WTC11 (cell line): ENCODE data around the gene KLF13. TPM values are rescaled to one million over a fixed set of nuclear protein-coding genes. Genes with fewer than 3 reads are reported as not detected.

ENCODE experiments used
- ATAC-seq: fragments of 200-7000 bp; cut with Tn5 transposase; 2 replicates; pipeline ENCODE4 v1.10.0; 2021; ENCODE audit warnings: mild to moderate bottlenecking, moderate library complexity
- CTCF ChIA-PET: fragments of 300-600 bp; sonication (Branson Sonifier 250); formaldehyde crosslinking; loops from one replicate; lab custom pipeline; 2021; ENCODE audit warnings: antibody characterized with exemption; lab: Charles Lee
- POLR2A ChIA-PET: fragments of 350-600 bp; sonication (Branson Sonifier 250); formaldehyde crosslinking; loops from one replicate; lab custom pipeline; 2021; ENCODE audit warnings: antibody characterized with exemption; lab: Charles Lee
- DNase-seq: peaks from one replicate; pipeline ENCODE4 v3.0.0; 2021; ENCODE audit warnings: low spot score
- H3K27ac Mint-ChIP-seq: 2 replicates; pipeline ENCODE4 v1.8.0; 2021; ENCODE audit warnings: mixed read lengths
- H3K27me3 Mint-ChIP-seq: 2 replicates; pipeline ENCODE4 v1.8.0; 2021; ENCODE audit warnings: low read depth, mild to moderate bottlenecking, moderate library complexity, mixed read lengths
- H3K36me3 Mint-ChIP-seq: 2 replicates; pipeline ENCODE4 v1.8.0; 2021; ENCODE audit warnings: mixed read lengths
- H3K4me1 Mint-ChIP-seq: 2 replicates; pipeline ENCODE4 v1.8.0; 2022; ENCODE audit warnings: mixed read lengths
- H3K4me3 Mint-ChIP-seq: 2 replicates; pipeline ENCODE4 v1.8.0; 2021; ENCODE audit warnings: mild to moderate bottlenecking, moderate library complexity, mixed read lengths
- H3K9me3 Mint-ChIP-seq: 2 replicates; pipeline ENCODE4 v1.8.0; 2021; ENCODE audit warnings: mixed read lengths
- ESRRA ChIP-seq: sonication (generic); formaldehyde crosslinking; IDR thresholded peaks from 2 replicates; pipeline ENCODE4 v1.8.1; 2022; ENCODE audit warnings: mild to moderate bottlenecking, missing genetic modification reagents, borderline replicate concordance
- FOXP4 ChIP-seq: sonication (generic); formaldehyde crosslinking; IDR thresholded peaks from 2 replicates; pipeline ENCODE4 v1.8.0; 2022; ENCODE audit warnings: mild to moderate bottlenecking, missing genetic modification reagents
- NFE2L1 ChIP-seq: sonication (generic); formaldehyde crosslinking; IDR thresholded peaks from 2 replicates; pipeline ENCODE4 v1.8.1; 2023; ENCODE audit warnings: missing genetic modification reagents
- NR2C2 ChIP-seq: sonication (generic); formaldehyde crosslinking; IDR thresholded peaks from 2 replicates; pipeline ENCODE4 v1.8.0; 2022; ENCODE audit warnings: mild to moderate bottlenecking, missing genetic modification reagents
- PRDM15 ChIP-seq: sonication (generic); formaldehyde crosslinking; IDR thresholded peaks from 2 replicates; pipeline ENCODE4 v1.8.0; 2022; ENCODE audit warnings: missing genetic modification reagents
- SMAD3 ChIP-seq: sonication (generic); formaldehyde crosslinking; IDR thresholded peaks from 2 replicates; pipeline ENCODE4 v1.8.0; 2022; ENCODE audit warnings: missing genetic modification reagents, mild to moderate bottlenecking, borderline replicate concordance
- SP1 ChIP-seq: sonication (generic); formaldehyde crosslinking; conservative IDR thresholded peaks from 2 replicates; pipeline ENCODE4 v1.8.1; 2022; ENCODE audit warnings: missing genetic modification reagents
- ZNF121 ChIP-seq: sonication (generic); formaldehyde crosslinking; IDR thresholded peaks from 2 replicates; pipeline ENCODE4 v1.8.0; 2023; ENCODE audit warnings: missing genetic modification reagents
- ZNF263 ChIP-seq: sonication (generic); formaldehyde crosslinking; IDR thresholded peaks from 2 replicates; pipeline ENCODE4 v1.8.1; 2022; ENCODE audit warnings: low read depth, mild to moderate bottlenecking, moderate library complexity, missing genetic modification reagents
- ZNF416 ChIP-seq: fragments of 250-450 bp; sonication (Bioruptor Pico); IDR thresholded peaks from 2 replicates; pipeline ENCODE4 v1.9.0; 2021; ENCODE audit warnings: mild to moderate bottlenecking, inconsistent platforms
- ZNF423 ChIP-seq: fragments of 250-450 bp; sonication (Bioruptor Pico); IDR thresholded peaks from 2 replicates; pipeline ENCODE4 v2.1.2; 2022; ENCODE audit warnings: mild to moderate bottlenecking, moderate library complexity
- total RNA-seq: library from RNA; stranded (reverse); gene quantifications from 3 replicates; pipeline ENCODE4 v1.2.3, GENCODE V29; 2021
- TF ChIP-seq, protein P1 (sequence below): sonication (generic); formaldehyde crosslinking; IDR thresholded peaks from 2 replicates; pipeline ENCODE4 v1.8.1; 2023; ENCODE audit warnings: mild to moderate bottlenecking, missing genetic modification reagents, borderline replicate concordance
- TF ChIP-seq, protein P2 (sequence below): fragments of 250-450 bp; sonication (Bioruptor Pico); IDR thresholded peaks from 2 replicates; pipeline ENCODE4 v1.9.0; 2021; ENCODE audit warnings: mild to moderate bottlenecking
- TF ChIP-seq, protein P3 (sequence below): sonication (generic); formaldehyde crosslinking; IDR thresholded peaks from 2 replicates; pipeline ENCODE4 v1.8.1; 2023; ENCODE audit warnings: mild to moderate bottlenecking, missing genetic modification reagents, moderate library complexity

KLF13 gene
- total RNA-seq, 1 experiment from 2014 or later = 38.1 TPM

DNA sequence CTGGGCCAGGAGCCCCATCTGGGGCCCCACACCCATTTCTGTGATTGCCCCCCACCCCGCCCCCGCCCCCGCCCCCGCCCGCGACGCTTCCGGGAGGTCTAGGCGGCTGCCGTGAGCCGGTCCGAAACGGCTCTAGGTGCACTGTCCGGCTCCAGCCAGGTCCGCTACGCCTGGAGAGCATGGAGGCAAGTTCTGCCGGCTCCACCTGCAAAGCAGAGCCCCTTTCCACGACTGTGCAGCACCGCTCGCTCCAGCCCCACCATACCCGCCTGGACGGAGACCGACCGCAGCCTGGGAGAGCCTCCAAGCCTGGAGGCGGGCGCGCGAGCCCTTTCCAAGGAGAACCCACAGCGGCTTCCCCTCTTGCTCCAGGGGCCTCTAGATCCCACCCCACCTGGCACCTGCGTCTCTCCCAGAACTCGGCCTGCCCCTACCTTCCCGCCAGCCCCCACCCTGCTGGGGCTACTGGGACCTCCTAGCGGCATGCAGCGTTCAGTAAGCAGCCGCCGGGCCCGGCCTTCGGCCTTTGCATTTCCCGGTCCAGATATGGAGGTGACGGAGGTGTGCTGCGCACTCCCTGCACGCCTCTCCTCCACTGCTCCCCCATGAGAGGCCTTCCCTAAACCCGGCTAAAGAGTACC is 66.2 kb downstream of the KLF13 start:
- CTCF ChIA-PET = interaction anchor here (0.8 to 1.7 kb wide), 7 partner anchors 26 to 178 kb away, joined by 3 to 16 read pairs (median 5); partner anchors contain the start of gene KLF13
- DNase-seq (no peak), ATAC-seq (peak; percentile 9)
- Mint-ChIP-seq H3K4me3 (peak overlapping the region; percentile 83), H3K27me3 (peaks cover 35% of the 10 kb centered on the region), H3K36me3 (peaks cover 7% of the 10 kb centered on the region), H3K9me3 (peaks cover 15% of the 10 kb centered on the region), H3K27ac (no peak overlapping the region), H3K4me1 (peaks cover 27% of the 10 kb centered on the region)
- POLR2A ChIA-PET = interaction anchor here (1.0 to 1.4 kb wide), 2 partner anchors 62 to 67 kb away, joined by 3 to 4 read pairs; partner anchors contain the start of gene KLF13
- no peak for TF ChIP-seq NFE2L1
- 0 out of 2 replicates have a peak, but pooled peaks have one; percentile 14 for TF ChIP-seq FOXP4 (CRISPR knock-in tag)

DNA sequence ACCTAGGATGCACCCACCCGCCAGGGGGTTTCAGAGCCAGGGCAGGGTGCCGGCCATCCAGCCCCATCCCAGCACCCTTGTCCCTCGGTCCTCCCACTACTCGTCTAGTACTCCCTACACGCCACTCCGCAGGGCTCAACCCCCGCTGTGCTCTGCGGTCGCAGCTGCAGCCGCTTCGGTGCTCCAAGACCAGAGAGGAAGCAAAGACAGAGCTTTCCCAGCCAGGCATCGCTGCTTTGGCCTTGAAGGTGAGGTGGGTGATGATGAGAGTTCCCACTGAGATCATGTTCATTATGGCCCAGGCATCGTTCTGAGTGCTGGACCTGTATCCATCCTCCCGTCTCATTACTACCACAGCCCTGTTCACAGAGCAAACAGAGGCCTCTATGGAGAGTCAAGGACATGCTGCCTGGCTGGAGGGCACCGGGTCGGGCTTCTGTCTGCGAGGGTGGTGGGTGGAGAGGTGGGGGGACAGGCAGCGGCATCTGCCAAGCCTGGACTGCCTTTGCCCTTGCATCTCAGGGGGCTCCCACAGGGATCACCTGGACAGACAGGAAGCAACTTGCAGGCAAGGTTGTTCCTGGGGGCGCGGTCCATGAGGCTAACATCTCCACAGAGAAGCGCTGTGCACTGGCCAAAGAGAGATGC is 66.9 kb downstream of the KLF13 start:
- Mint-ChIP-seq H3K27ac (no peak overlapping the region), H3K27me3 (peaks cover 35% of the 10 kb centered on the region), H3K36me3 (peaks cover 7% of the 10 kb centered on the region), H3K9me3 (peaks cover 15% of the 10 kb centered on the region), H3K4me3 (peak overlapping the region; percentile 83), H3K4me1 (peaks cover 33% of the 10 kb centered on the region)
- TF ChIP-seq, protein P1, sequence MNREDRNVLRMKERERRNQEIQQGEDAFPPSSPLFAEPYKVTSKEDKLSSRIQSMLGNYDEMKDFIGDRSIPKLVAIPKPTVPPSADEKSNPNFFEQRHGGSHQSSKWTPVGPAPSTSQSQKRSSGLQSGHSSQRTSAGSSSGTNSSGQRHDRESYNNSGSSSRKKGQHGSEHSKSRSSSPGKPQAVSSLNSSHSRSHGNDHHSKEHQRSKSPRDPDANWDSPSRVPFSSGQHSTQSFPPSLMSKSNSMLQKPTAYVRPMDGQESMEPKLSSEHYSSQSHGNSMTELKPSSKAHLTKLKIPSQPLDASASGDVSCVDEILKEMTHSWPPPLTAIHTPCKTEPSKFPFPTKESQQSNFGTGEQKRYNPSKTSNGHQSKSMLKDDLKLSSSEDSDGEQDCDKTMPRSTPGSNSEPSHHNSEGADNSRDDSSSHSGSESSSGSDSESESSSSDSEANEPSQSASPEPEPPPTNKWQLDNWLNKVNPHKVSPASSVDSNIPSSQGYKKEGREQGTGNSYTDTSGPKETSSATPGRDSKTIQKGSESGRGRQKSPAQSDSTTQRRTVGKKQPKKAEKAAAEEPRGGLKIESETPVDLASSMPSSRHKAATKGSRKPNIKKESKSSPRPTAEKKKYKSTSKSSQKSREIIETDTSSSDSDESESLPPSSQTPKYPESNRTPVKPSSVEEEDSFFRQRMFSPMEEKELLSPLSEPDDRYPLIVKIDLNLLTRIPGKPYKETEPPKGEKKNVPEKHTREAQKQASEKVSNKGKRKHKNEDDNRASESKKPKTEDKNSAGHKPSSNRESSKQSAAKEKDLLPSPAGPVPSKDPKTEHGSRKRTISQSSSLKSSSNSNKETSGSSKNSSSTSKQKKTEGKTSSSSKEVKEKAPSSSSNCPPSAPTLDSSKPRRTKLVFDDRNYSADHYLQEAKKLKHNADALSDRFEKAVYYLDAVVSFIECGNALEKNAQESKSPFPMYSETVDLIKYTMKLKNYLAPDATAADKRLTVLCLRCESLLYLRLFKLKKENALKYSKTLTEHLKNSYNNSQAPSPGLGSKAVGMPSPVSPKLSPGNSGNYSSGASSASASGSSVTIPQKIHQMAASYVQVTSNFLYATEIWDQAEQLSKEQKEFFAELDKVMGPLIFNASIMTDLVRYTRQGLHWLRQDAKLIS (CRISPR knock-in tag) = no peak
- TF ChIP-seq ESRRA (no peak), NR2C2 (no peak), ZNF416 (no peak), ZNF423 (peak; percentile 34; the same call in 1 of the 2 replicates), SMAD3 (no peak), ZNF263 (CRISPR knock-in tag) (0 out of 2 replicates have a peak, but pooled peaks have one; percentile 19)
- TF ChIP-seq, protein P2, sequence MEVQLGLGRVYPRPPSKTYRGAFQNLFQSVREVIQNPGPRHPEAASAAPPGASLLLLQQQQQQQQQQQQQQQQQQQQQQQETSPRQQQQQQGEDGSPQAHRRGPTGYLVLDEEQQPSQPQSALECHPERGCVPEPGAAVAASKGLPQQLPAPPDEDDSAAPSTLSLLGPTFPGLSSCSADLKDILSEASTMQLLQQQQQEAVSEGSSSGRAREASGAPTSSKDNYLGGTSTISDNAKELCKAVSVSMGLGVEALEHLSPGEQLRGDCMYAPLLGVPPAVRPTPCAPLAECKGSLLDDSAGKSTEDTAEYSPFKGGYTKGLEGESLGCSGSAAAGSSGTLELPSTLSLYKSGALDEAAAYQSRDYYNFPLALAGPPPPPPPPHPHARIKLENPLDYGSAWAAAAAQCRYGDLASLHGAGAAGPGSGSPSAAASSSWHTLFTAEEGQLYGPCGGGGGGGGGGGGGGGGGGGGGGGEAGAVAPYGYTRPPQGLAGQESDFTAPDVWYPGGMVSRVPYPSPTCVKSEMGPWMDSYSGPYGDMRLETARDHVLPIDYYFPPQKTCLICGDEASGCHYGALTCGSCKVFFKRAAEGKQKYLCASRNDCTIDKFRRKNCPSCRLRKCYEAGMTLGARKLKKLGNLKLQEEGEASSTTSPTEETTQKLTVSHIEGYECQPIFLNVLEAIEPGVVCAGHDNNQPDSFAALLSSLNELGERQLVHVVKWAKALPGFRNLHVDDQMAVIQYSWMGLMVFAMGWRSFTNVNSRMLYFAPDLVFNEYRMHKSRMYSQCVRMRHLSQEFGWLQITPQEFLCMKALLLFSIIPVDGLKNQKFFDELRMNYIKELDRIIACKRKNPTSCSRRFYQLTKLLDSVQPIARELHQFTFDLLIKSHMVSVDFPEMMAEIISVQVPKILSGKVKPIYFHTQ (CRISPR knock-in tag) = no peak
- POLR2A ChIA-PET = no interaction called here
- no peak for DNase-seq
- CTCF ChIA-PET = no interaction called here
- no peak for ATAC-seq

- TF ChIP-seq ZNF423 = no peak
- TF ChIP-seq, protein P3, sequence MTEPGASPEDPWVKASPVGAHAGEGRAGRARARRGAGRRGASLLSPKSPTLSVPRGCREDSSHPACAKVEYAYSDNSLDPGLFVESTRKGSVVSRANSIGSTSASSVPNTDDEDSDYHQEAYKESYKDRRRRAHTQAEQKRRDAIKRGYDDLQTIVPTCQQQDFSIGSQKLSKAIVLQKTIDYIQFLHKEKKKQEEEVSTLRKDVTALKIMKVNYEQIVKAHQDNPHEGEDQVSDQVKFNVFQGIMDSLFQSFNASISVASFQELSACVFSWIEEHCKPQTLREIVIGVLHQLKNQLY (CRISPR knock-in tag) = no peak
- TF ChIP-seq NFE2L1 = no peak
- peak; percentile 88 for TF ChIP-seq SP1 (CRISPR knock-in tag)
- peak; percentile 97 for TF ChIP-seq PRDM15 (CRISPR knock-in tag)
- peak; percentile 99 for TF ChIP-seq ZNF121 (CRISPR knock-in tag)
- peaks cover 33% of the 10 kb centered on the region for H3K4me1 Mint-ChIP-seq
- H3K4me3 Mint-ChIP-seq = peak overlapping the region; percentile 31
- H3K27me3 Mint-ChIP-seq = peaks cover 23% of the 10 kb centered on the region
- H3K36me3 Mint-ChIP-seq = no peaks in the 10 kb centered on the region
- H3K9me3 Mint-ChIP-seq = no peaks in the 10 kb centered on the region
- ChIA-PET POLR2A (interaction anchor here (0.8 to 1.1 kb wide), 2 partner anchors 41 to 247 kb away, joined by 3 to 5 read pairs; no protein-coding TSS in a partner anchor), CTCF (interaction anchor here (1.2 to 2.9 kb wide), 4 partner anchors 32 to 91 kb away, joined by 3 to 16 read pairs (median 13); no protein-coding TSS in a partner anchor)
- peak; percentile 96 for DNase-seq
- peak; percentile 89 for ATAC-seq
- H3K27ac Mint-ChIP-seq = peak overlapping the region; percentile 93
Measured at GRCh38 chr15:31396881-31397560, 70.4 kb downstream of the KLF13 start.
